OCI-LY1 (cell line): ENCODE results near the gene ZSWIM4.

Source experiments
- EZH2 ChIP-seq: fragments of 200-600 bp; sonication (generic), shearing (Covaris generic); IDR thresholded peaks from 2 replicates; pipeline ENCODE4 v1.8.0; 2017; ENCODE audit warnings: borderline replicate concordance, mixed run types, mild to moderate bottlenecking, antibody characterized with exemption, low read length, moderate library complexity, mixed read lengths
- TF ChIP-seq, protein P1 (sequence below): fragments of 200-600 bp; sonication (generic), shearing (Covaris generic); IDR thresholded peaks from 2 replicates; pipeline ENCODE4 v1.5.1; 2017; ENCODE audit warnings: mild to moderate bottlenecking, antibody characterized with exemption, low read length, moderate library complexity, mixed read lengths

DNA sequence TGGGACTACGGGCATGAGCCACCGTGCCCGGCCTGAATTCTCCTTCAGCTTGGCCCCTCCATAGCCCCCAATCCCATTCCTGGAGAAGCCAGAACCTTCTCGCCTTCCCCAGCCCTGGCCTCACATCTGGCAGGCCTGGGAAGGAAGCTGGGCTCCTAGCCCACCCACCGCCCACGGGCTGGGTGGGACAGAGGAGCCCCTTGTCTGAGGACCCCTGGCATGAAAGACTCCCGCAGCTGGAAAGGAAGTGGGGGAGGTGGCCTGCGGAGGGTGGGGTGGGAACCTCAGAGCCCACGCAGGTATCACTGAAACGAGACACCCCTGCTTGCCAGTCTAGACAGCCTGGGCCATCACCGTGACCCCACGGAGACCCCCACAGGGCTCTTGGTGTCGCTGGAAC is 74.0 kb downstream of the ZSWIM4 start:
- no peak for TF ChIP-seq EZH2
- TF ChIP-seq, protein P1, sequence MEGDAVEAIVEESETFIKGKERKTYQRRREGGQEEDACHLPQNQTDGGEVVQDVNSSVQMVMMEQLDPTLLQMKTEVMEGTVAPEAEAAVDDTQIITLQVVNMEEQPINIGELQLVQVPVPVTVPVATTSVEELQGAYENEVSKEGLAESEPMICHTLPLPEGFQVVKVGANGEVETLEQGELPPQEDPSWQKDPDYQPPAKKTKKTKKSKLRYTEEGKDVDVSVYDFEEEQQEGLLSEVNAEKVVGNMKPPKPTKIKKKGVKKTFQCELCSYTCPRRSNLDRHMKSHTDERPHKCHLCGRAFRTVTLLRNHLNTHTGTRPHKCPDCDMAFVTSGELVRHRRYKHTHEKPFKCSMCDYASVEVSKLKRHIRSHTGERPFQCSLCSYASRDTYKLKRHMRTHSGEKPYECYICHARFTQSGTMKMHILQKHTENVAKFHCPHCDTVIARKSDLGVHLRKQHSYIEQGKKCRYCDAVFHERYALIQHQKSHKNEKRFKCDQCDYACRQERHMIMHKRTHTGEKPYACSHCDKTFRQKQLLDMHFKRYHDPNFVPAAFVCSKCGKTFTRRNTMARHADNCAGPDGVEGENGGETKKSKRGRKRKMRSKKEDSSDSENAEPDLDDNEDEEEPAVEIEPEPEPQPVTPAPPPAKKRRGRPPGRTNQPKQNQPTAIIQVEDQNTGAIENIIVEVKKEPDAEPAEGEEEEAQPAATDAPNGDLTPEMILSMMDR, result no peak
